Liver (tissue), 9 donors: ENCODE results near the gene CELA3B. TPM values are rescaled to one million over a fixed set of nuclear protein-coding genes. Genes with fewer than 3 reads are reported as not detected.

ENCODE experiments used
- DNase-seq: peaks from one replicate; pipeline ENCODE4 v3.0.0-alpha.2; 2017; ENCODE audit warnings: low spot score
- H3K27ac ChIP-seq, 2 donors: one replicate each; pipeline ENCODE4 v1.7.0; 2013; ENCODE audit warnings: inconsistent platforms in 2 of 2, low read length in 2 of 2, control low read depth in 1 of 2, low read depth in 1 of 2, mild to moderate bottlenecking in 1 of 2
- H3K27me3 ChIP-seq, 4 donors: one replicate each; pipeline versions ENCODE4 v1.6.1 to v1.7.0; 2013; ENCODE audit warnings: low read length in 3 of 4, inconsistent platforms in 1 of 4, mild to moderate bottlenecking in 1 of 4, moderate library complexity in 1 of 4; ENCODE audit not compliant: control insufficient read depth in 4 of 4, insufficient read depth in 4 of 4
- H3K36me3 ChIP-seq, 4 donors: one replicate each; pipeline versions ENCODE4 v1.6.1 to v1.7.0; 2013; ENCODE audit warnings: low read length in 3 of 4, mild to moderate bottlenecking in 3 of 4, low read depth in 1 of 4, moderate library complexity in 1 of 4; ENCODE audit not compliant: control insufficient read depth in 4 of 4, insufficient read depth in 3 of 4
- H3K4me1 ChIP-seq, 4 donors: one replicate each; pipeline versions ENCODE4 v1.6.1 to v1.7.0; 2013; ENCODE audit warnings: low read length in 3 of 4, mild to moderate bottlenecking in 3 of 4, moderate library complexity in 1 of 4; ENCODE audit not compliant: control insufficient read depth in 4 of 4, insufficient read depth in 4 of 4
- H3K4me3 ChIP-seq, 3 donors: one replicate each; pipeline versions ENCODE4 v1.6.1 to v1.7.0; 2013; ENCODE audit warnings: low read length in 3 of 3, control low read depth in 1 of 3, low read depth in 1 of 3, mild to moderate bottlenecking in 1 of 3
- H3K9ac ChIP-seq, 2 donors: one replicate each; pipeline ENCODE4 v1.7.0; 2013; ENCODE audit warnings: low read length in 2 of 2, mild to moderate bottlenecking in 2 of 2, moderate library complexity in 2 of 2, control low read depth in 1 of 2, low read depth in 1 of 2
- H3K9me3 ChIP-seq, 4 donors: one replicate each; pipeline versions ENCODE4 v1.6.1 to v1.7.0; 2013; ENCODE audit warnings: low read length in 3 of 4; ENCODE audit not compliant: control insufficient read depth in 4 of 4
- EGR1 ChIP-seq, 2 donors: IDR thresholded peaks; 2 replicates each; pipeline ENCODE4 v1.6.1; 2016 to 2018; ENCODE audit warnings: antibody characterized with exemption in 2 of 2, low read depth in 2 of 2
- FOXA1 ChIP-seq: IDR thresholded peaks from 2 replicates; pipeline ENCODE4 v1.6.1; 2016; ENCODE audit warnings: antibody characterized with exemption
- FOXA2 ChIP-seq: IDR thresholded peaks from 2 replicates; pipeline ENCODE4 v1.6.1; 2016; ENCODE audit warnings: antibody characterized with exemption
- GABPA ChIP-seq, 2 donors: IDR thresholded peaks in 1 of 2; conservative IDR thresholded peaks in 1 of 2; 2 replicates each; pipeline ENCODE4 v1.6.1; 2016; ENCODE audit warnings: antibody characterized with exemption in 2 of 2, mild to moderate bottlenecking in 1 of 2, moderate library complexity in 1 of 2
- HNF4A ChIP-seq, 2 donors: conservative IDR thresholded peaks; 2 replicates each; pipeline ENCODE4 v1.6.1; 2016; ENCODE audit warnings: antibody characterized with exemption in 2 of 2, mild to moderate bottlenecking in 2 of 2
- HNF4G ChIP-seq: IDR thresholded peaks from 2 replicates; pipeline ENCODE4 v1.6.1; 2016; ENCODE audit warnings: antibody characterized with exemption
- JUND ChIP-seq, 2 donors: IDR thresholded peaks; 2 replicates each; pipeline ENCODE4 v1.6.1; 2016; ENCODE audit warnings: antibody characterized with exemption in 2 of 2
- NR2F2 ChIP-seq: IDR thresholded peaks from 2 replicates; pipeline ENCODE4 v1.6.1; 2016; ENCODE audit warnings: antibody characterized with exemption
- RAD21 ChIP-seq, 2 donors: IDR thresholded peaks; 2 replicates each; pipeline ENCODE4 v1.6.1; 2016; ENCODE audit warnings: antibody characterized with exemption in 2 of 2, mild to moderate bottlenecking in 2 of 2
- RXRA ChIP-seq, 2 donors: IDR thresholded peaks; 2 replicates each; pipeline ENCODE4 v1.6.1; 2017 to 2018; ENCODE audit warnings: antibody characterized with exemption in 2 of 2, mild to moderate bottlenecking in 1 of 2
- SP1 ChIP-seq: IDR thresholded peaks from 2 replicates; pipeline ENCODE4 v1.6.1; 2018; ENCODE audit warnings: antibody characterized with exemption, mild to moderate bottlenecking
- TAF1 ChIP-seq: conservative IDR thresholded peaks from 2 replicates; pipeline ENCODE4 v1.6.1; 2016; ENCODE audit warnings: antibody characterized with exemption, mild to moderate bottlenecking
- YY1 ChIP-seq: IDR thresholded peaks from 2 replicates; pipeline ENCODE4 v1.6.1; 2016; ENCODE audit warnings: antibody characterized with exemption, mild to moderate bottlenecking
- WGBS: extraction: QIAGEN DNeasy Blood & Tissue Kit; methylation state at CpG from one replicate; pipeline ENCODE4 v1.1.7; 2013; 5-methylcytosine and 5-hydroxymethylcytosine counted together
- polyA plus RNA-seq, 2 donors: library from polyadenylated mRNA; stranded (reverse) in 1 of 2; unstranded in 1 of 2; fragments of 200-250 nt in 1 of 2; fragments of >200 nt in 1 of 2; fragmentation: Nextera tagmentation in 1 of 2; extraction: Ambion mirVana in 1 of 2; gene quantifications; one replicate each; pipeline versions ENCODE4 v1.2.1 to v1.2.3, GENCODE V29; 2013 to 2015
- total RNA-seq, 2 donors: library from RNA; depleted of rRNA; stranded (reverse); fragments of >200 nt; gene quantifications; one replicate each; pipeline ENCODE4 v1.2.3, GENCODE V29; 2014
- TF ChIP-seq, protein P1 (sequence below): IDR thresholded peaks from 2 replicates; pipeline ENCODE4 v1.6.1; 2016; ENCODE audit warnings: antibody characterized with exemption, mild to moderate bottlenecking
- TF ChIP-seq, protein P2 (sequence below): IDR thresholded peaks from 2 replicates; pipeline ENCODE4 v1.6.1; 2016; ENCODE audit warnings: antibody characterized with exemption
- TF ChIP-seq, protein P3 (sequence below): IDR thresholded peaks from 2 replicates; pipeline ENCODE4 v1.6.1; 2016; ENCODE audit warnings: antibody characterized with exemption
- TF ChIP-seq, protein P4 (sequence below): fragments of 150-350 bp; IDR thresholded peaks from 2 replicates; pipeline ENCODE4 v1.5.1; 2017; ENCODE audit warnings: improper control_type of control experiment, low read depth, low read length; ENCODE audit not compliant: missing input control
- TF ChIP-seq, protein P5 (sequence below): IDR thresholded peaks from 2 replicates; pipeline ENCODE4 v1.6.1; 2016; ENCODE audit warnings: antibody characterized with exemption
- donor health status: healthy.
- donor health status: healthy.
- donor health status: healthy.
- donor health status: healthy.
- donor health status: healthy.

CELA3B gene
- total and polyA plus RNA-seq, 4 donors, result not detected

DNA sequence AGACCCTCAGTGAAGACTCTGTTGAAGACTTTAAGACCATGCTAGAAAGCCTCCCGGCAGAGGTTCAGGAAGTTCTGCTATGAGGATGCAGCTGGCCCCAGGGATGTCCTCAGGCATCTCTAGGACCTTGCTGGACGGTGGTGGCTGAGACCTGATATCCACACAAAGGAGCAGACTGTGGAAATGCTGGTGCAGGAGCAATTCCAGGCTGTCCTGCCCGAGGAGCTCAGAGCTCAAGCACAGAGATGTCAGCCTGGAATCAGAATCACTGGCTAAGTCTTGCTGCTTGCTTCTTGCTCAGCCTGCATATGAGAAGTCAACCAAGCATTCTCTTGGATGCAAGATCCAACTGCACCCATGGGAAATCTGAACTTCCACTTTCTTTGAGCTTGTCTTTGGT lies 53.7 kb downstream of the CELA3B start:
- Histone ChIP-seq H3K4me3 (no peak overlapping the region), H3K4me1 (peaks cover 0 to 8% (median 5%) of the 10 kb centered on the region in 4 donors), H3K9ac (no peak overlapping the region), H3K36me3 (peaks cover 0 to 6% (median 5%) of the 10 kb centered on the region in 4 donors), H3K9me3 (no peaks in the 10 kb centered on the region), H3K27ac (no peak overlapping the region), H3K27me3 (no peaks in the 10 kb centered on the region)
- TF ChIP-seq, protein P1, sequence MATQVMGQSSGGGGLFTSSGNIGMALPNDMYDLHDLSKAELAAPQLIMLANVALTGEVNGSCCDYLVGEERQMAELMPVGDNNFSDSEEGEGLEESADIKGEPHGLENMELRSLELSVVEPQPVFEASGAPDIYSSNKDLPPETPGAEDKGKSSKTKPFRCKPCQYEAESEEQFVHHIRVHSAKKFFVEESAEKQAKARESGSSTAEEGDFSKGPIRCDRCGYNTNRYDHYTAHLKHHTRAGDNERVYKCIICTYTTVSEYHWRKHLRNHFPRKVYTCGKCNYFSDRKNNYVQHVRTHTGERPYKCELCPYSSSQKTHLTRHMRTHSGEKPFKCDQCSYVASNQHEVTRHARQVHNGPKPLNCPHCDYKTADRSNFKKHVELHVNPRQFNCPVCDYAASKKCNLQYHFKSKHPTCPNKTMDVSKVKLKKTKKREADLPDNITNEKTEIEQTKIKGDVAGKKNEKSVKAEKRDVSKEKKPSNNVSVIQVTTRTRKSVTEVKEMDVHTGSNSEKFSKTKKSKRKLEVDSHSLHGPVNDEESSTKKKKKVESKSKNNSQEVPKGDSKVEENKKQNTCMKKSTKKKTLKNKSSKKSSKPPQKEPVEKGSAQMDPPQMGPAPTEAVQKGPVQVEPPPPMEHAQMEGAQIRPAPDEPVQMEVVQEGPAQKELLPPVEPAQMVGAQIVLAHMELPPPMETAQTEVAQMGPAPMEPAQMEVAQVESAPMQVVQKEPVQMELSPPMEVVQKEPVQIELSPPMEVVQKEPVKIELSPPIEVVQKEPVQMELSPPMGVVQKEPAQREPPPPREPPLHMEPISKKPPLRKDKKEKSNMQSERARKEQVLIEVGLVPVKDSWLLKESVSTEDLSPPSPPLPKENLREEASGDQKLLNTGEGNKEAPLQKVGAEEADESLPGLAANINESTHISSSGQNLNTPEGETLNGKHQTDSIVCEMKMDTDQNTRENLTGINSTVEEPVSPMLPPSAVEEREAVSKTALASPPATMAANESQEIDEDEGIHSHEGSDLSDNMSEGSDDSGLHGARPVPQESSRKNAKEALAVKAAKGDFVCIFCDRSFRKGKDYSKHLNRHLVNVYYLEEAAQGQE, result no peak
- TF ChIP-seq, protein P2, sequence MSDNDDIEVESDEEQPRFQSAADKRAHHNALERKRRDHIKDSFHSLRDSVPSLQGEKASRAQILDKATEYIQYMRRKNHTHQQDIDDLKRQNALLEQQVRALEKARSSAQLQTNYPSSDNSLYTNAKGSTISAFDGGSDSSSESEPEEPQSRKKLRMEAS, result no peak
- 84% methylated on average over 3 of the region's 3 CpGs for WGBS
- no peak for DNase-seq

DNA sequence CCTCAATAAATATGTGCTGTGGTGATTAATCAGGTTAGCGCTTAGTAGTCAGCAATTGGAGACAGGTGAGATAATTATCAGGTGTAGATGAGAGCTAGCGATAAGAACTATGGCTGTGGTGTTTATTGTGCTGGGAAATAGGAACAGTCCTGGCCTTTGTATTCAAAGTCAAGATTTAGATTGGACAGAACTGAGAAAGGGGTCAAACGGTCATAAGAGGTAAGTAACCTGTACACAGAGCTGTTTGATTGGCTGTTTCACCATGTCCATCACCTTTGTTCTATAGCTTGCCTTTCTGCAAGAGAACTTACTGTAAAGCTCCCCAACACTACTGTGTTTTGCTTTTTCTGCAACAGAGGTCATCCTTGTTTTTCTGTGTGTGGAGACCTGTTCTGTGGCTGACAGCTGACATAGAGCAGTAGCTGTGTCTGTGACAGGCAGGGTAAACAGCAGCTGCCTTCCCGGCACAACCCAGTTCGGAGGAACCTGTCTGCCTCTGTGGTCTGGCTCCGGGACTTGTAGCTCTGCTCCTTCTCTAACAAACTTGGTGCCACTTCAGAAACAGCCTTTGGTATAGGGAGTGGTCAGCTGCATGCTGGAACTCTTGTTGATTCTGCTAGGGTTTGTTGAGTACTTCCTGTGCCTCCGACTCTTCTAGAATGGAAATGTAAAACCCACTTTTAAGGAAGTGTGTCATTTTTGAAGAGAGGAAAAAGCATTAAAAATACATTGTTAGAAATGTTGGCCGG lies 54.6 kb downstream of the CELA3B start:
- H3K27ac ChIP-seq, result no peak overlapping the region
- no peak overlapping the region for H3K9ac ChIP-seq
- WGBS, result 75% methylated on average over 8 of the region's 8 CpGs
- H3K4me1 ChIP-seq, result peaks cover 0 to 3% (median 1%) of the 10 kb centered on the region in 4 donors
- H3K4me3 ChIP-seq, result no peak overlapping the region
- H3K27me3 ChIP-seq, result no peaks in the 10 kb centered on the region
- TF ChIP-seq FOXA1, result no peak
- TF ChIP-seq, protein P2, result no peak
- TF ChIP-seq GABPA (IDR thresholded peaks at IDR 0.05 in 1 of 2, conservative IDR thresholded peaks at IDR 0.05 in 1 of 2), result no peak
- no peak for TF ChIP-seq RAD21 (IDR thresholded peaks at IDR 0.05)
- TF ChIP-seq, protein P1, result no peak
- TF ChIP-seq SP1, result no peak
- no peak for TF ChIP-seq HNF4A (conservative IDR thresholded peaks at IDR 0.05)
- TF ChIP-seq, protein P3, sequence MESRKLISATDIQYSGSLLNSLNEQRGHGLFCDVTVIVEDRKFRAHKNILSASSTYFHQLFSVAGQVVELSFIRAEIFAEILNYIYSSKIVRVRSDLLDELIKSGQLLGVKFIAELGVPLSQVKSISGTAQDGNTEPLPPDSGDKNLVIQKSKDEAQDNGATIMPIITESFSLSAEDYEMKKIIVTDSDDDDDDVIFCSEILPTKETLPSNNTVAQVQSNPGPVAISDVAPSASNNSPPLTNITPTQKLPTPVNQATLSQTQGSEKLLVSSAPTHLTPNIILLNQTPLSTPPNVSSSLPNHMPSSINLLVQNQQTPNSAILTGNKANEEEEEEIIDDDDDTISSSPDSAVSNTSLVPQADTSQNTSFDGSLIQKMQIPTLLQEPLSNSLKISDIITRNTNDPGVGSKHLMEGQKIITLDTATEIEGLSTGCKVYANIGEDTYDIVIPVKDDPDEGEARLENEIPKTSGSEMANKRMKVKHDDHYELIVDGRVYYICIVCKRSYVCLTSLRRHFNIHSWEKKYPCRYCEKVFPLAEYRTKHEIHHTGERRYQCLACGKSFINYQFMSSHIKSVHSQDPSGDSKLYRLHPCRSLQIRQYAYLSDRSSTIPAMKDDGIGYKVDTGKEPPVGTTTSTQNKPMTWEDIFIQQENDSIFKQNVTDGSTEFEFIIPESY, result no peak
- no peak for TF ChIP-seq EGR1 (IDR thresholded peaks at IDR 0.05; ENCODE audit: low read depth in 2 of 2)
- TF ChIP-seq, protein P4, sequence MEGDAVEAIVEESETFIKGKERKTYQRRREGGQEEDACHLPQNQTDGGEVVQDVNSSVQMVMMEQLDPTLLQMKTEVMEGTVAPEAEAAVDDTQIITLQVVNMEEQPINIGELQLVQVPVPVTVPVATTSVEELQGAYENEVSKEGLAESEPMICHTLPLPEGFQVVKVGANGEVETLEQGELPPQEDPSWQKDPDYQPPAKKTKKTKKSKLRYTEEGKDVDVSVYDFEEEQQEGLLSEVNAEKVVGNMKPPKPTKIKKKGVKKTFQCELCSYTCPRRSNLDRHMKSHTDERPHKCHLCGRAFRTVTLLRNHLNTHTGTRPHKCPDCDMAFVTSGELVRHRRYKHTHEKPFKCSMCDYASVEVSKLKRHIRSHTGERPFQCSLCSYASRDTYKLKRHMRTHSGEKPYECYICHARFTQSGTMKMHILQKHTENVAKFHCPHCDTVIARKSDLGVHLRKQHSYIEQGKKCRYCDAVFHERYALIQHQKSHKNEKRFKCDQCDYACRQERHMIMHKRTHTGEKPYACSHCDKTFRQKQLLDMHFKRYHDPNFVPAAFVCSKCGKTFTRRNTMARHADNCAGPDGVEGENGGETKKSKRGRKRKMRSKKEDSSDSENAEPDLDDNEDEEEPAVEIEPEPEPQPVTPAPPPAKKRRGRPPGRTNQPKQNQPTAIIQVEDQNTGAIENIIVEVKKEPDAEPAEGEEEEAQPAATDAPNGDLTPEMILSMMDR, result no peak
- no peak for TF ChIP-seq TAF1
- TF ChIP-seq HNF4G, result no peak
- TF ChIP-seq RXRA (IDR thresholded peaks at IDR 0.05), result no peak
- TF ChIP-seq, protein P5, sequence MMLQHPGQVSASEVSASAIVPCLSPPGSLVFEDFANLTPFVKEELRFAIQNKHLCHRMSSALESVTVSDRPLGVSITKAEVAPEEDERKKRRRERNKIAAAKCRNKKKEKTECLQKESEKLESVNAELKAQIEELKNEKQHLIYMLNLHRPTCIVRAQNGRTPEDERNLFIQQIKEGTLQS, result no peak
- TF ChIP-seq FOXA2, result no peak
- no peak for TF ChIP-seq NR2F2
- no peak for TF ChIP-seq JUND (IDR thresholded peaks at IDR 0.05)
- TF ChIP-seq YY1, result no peak
- H3K9me3 ChIP-seq, result no peaks in the 10 kb centered on the region
- no peak for DNase-seq
- peaks cover 0 to 6% (median 5%) of the 10 kb centered on the region in 4 donors for H3K36me3 ChIP-seq
